ENCODE results near the gene COL2A1.

The COL2A1 gene

DNA sequence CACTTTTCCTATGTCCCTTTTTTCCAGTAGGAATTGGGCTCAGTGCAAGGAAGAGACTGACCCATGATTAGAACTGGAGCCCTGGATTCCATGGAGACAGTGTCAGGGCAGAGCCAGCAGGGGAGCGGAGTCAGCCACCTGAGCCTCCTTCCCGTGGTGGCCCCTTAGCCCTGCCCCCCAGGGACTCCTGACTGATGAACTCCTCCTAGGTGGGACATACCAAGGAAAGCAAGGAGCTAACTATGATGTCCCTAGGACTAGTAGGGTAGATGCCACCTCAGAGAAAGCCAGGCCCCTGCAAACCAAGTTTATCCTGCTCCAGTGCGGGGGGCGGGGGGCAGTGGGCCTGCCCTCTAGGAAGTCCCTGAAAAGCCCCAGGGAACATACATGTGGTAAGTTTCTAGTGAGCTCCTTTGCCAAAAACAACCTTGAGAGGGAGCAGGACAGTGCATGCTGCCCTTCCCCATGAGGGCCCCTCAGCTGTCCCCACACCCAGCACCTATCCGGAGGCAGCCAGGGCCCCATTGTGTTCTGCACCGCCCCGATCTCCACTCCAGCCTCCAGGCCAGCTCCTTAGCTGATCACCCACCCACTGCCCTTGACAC lies 6.2 kb upstream of the COL2A1 start:
- DNase-seq = no peak

DNA sequence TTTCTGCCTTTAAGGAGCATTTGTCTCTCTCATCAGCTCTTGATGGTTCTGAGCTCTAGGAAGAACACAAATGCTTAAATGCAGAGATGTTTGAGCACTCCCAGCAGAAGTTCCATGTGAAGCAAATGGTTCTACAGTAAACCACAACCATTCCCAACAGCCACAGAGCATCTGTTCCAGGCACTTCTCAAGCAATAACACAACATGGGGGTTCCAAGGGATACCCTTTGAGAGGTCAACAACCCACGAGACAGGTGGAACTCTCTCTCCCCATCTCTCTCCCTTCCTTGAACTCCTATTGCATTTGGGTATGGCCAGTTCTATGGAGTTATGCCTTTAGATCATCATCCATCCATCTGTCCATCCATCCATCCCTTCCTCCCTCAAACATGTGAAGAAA lies 5.2 kb upstream of the COL2A1 start:
- DNase-seq = no peak

- DNase-seq = no peak
These were observed 4.7 kb upstream of the COL2A1 start for GRCh38 chr12:48008950-48009349.

DNA sequence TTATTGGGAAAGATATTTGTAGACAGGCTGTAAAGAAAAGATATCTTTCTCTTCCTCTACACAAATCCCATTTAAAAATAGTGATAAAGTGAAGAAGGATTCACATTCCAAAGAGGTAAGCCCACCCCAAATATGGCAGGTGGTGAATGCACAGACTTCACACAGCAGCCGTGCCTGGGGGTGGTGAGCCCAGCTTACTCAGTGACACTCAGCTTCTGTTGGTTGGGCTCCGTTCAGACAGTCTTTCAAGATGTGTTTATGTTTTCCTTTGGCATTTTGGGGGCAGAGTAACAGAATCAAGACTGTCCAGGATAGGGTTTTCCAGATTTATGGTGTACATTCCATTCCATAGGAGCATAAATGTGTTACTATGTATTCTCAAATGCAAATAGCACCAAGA lies 4.1 kb upstream of the COL2A1 start:
- no peak for DNase-seq

- DNase-seq = no peak
These were observed 2.9 kb upstream of the COL2A1 start for GRCh38 chr12:48007206-48007605.

- no peak for DNase-seq
These were observed 1.4 kb upstream of the COL2A1 start for GRCh38 chr12:48005750-48006021.

- DNase-seq = no peak
These were observed 899 bp upstream of the COL2A1 start for GRCh38 chr12:48005001-48005749.

- DNase-seq = no peak
These were observed 837 bp downstream of the COL2A1 start for GRCh38 chr12:48003226-48004052.

GRCh38 chr12:48002773-48003218 lies 1.5 kb downstream of the COL2A1 start:
- DNase-seq = no peak

- DNase-seq = no peak
These were observed 1.9 kb downstream of the COL2A1 start for GRCh38 chr12:48002414-48002730.

GRCh38 chr12:48001505-48002413 lies 2.5 kb downstream of the COL2A1 start:
- DNase-seq = no peak

GRCh38 chr12:48000878-48001504 lies 3.3 kb downstream of the COL2A1 start:
- DNase-seq = no peak

- no peak for DNase-seq
These were observed 4.5 kb downstream of the COL2A1 start for GRCh38 chr12:47999816-48000215.

DNA sequence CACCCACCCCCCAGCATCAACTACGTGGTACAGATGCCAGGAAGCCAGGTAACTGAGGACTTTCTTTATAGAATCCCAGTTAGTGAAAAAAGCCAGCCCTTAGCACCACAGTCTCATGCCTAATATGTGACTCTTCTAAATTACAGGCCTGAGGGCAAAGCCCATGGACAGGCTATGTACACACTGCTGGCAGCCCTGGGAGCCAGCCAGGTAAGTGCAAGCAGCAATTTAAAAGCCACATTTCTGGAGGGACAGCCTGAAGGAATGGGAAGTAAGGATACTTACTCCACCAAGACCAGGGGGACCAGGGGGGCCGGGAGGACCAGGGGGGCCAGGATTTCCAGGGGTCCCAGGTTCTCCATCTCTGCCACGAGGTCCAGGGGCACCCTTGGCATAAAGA lies 7.0 kb downstream of the COL2A1 start:
- no peak for DNase-seq

DNA sequence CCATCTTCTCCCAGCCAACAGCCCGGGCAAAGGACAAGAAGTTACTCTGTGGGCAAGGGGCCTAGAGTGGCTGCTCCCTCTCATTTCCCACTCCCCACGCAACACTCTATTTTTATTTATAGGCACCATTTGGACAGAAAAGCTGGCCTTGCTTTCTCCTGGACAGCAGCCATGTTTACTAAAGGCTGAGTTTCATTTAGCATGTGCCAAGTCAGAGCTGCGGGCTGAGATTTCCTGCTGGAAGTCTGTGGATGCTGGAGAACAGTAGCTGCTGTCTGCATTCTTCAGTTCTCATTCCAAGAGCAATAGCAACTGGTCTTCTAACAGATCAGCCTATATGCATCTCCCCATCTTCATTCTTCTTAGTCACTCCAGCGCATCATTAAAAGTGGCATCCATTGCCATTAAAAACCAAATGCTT lies 8.3 kb downstream of the COL2A1 start:
- no peak for DNase-seq

GRCh38 chr12:47993491-47993890 lies 10.8 kb downstream of the COL2A1 start:
- DNase-seq = no peak

- no peak for DNase-seq
These were observed 11.5 kb downstream of the COL2A1 start for GRCh38 chr12:47992776-47993175.

- DNase-seq = no peak
These were observed 12.9 kb downstream of the COL2A1 start for GRCh38 chr12:47991106-47992061.

GRCh38 chr12:47990351-47991105 lies 13.7 kb downstream of the COL2A1 start:
- peak; percentile 60 for DNase-seq

- no peak for DNase-seq
These were observed 14.6 kb downstream of the COL2A1 start for GRCh38 chr12:47989666-47990065.

- no peak for DNase-seq
These were observed 15.3 kb downstream of the COL2A1 start for GRCh38 chr12:47989023-47989417.
